HL-60/S4 treated with phorbol 12-myristate 13-acetate at 8.2 ng/mL for 4 days and 3 days (cell line): ENCODE data around the gene KRTAP10-6.
"Not testable (repeated sequence)": the region's sequence is repeated elsewhere in the genome, so short reads cannot be mapped to it uniquely, and the experiment has no call there.

Experiments used
- in situ Hi-C: fragments of 300-500 bp; cut with MboI; formaldehyde crosslinking; loops from 2 replicates; pipeline ENCODE4 v1.15.0; 2022; ENCODE audit warnings: low sequenced_read_pairs

Gene KRTAP10-6

GRCh38 chr21:44592446-44593311, at the start of gene KRTAP10-6:
Gene KRTAP10-6 (minus strand): TSS chr21:44592505. CDS start chr21:44592484, 21 bp downstream.
- in situ Hi-C loops = no loop called here

GRCh38 chr21:44640761-44641160, 48.5 kb upstream of the KRTAP10-6 start:
- in situ Hi-C loops = no loop called here

- in situ Hi-C loops = no loop called here
Observed at GRCh38 chr21:44639331-44639655, 47.0 kb upstream of the KRTAP10-6 start.

- in situ Hi-C loops = not testable (repeated sequence)
Observed at GRCh38 chr21:44638506-44639330, 46.4 kb upstream of the KRTAP10-6 start.

- in situ Hi-C loops = not testable (repeated sequence)
Observed at GRCh38 chr21:44637851-44638348, 45.6 kb upstream of the KRTAP10-6 start.

GRCh38 chr21:44637018-44637850, 44.9 kb upstream of the KRTAP10-6 start, which contains the start of gene KRTAP10-10:
Gene KRTAP10-10 (plus strand): TSS chr21:44637356. CDS start chr21:44637418, 62 bp downstream.
- in situ Hi-C loops = no loop called here

- in situ Hi-C loops = no loop called here
Observed at GRCh38 chr21:44636209-44637017, 44.1 kb upstream of the KRTAP10-6 start.

- in situ Hi-C loops = no loop called here
Observed at GRCh38 chr21:44632067-44632466, 39.8 kb upstream of the KRTAP10-6 start.

- in situ Hi-C loops = no loop called here
Observed at GRCh38 chr21:44630440-44630839, 38.1 kb upstream of the KRTAP10-6 start.

GRCh38 chr21:44628707-44629391, 36.5 kb upstream of the KRTAP10-6 start:
- in situ Hi-C loops = no loop called here

- in situ Hi-C loops = not testable (repeated sequence)
Observed at GRCh38 chr21:44627831-44628233, 35.5 kb upstream of the KRTAP10-6 start.

- in situ Hi-C loops = not testable (repeated sequence)
Observed at GRCh38 chr21:44627181-44627822, 35.0 kb upstream of the KRTAP10-6 start.

GRCh38 chr21:44626673-44627143, 34.4 kb upstream of the KRTAP10-6 start, which contains the start of gene KRTAP10-9:
Gene KRTAP10-9 (plus strand): TSS chr21:44627093. CDS start chr21:44627172, 79 bp downstream.
- in situ Hi-C loops = no loop called here

GRCh38 chr21:44626262-44626661, 34.0 kb upstream of the KRTAP10-6 start:
- in situ Hi-C loops = no loop called here

- in situ Hi-C loops = no loop called here
Observed at GRCh38 chr21:44625756-44626155, 33.5 kb upstream of the KRTAP10-6 start.

GRCh38 chr21:44623575-44623974, 31.3 kb upstream of the KRTAP10-6 start:
- in situ Hi-C loops = no loop called here

GRCh38 chr21:44619886-44620285, 27.6 kb upstream of the KRTAP10-6 start:
- in situ Hi-C loops = no loop called here

GRCh38 chr21:44618909-44619308, 26.6 kb upstream of the KRTAP10-6 start:
- in situ Hi-C loops = no loop called here

GRCh38 chr21:44618504-44618903, 26.2 kb upstream of the KRTAP10-6 start:
- in situ Hi-C loops = no loop called here
